ENCODE measurements around the gene PADI4. TPM values are rescaled to one million over a fixed set of nuclear protein-coding genes. Genes with fewer than 3 reads are reported as not detected.
A peak's percentile ranks its signal among the peaks of the same experiment; 100 is the strongest.

PADI4 gene, protein sequence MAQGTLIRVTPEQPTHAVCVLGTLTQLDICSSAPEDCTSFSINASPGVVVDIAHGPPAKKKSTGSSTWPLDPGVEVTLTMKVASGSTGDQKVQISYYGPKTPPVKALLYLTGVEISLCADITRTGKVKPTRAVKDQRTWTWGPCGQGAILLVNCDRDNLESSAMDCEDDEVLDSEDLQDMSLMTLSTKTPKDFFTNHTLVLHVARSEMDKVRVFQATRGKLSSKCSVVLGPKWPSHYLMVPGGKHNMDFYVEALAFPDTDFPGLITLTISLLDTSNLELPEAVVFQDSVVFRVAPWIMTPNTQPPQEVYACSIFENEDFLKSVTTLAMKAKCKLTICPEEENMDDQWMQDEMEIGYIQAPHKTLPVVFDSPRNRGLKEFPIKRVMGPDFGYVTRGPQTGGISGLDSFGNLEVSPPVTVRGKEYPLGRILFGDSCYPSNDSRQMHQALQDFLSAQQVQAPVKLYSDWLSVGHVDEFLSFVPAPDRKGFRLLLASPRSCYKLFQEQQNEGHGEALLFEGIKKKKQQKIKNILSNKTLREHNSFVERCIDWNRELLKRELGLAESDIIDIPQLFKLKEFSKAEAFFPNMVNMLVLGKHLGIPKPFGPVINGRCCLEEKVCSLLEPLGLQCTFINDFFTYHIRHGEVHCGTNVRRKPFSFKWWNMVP
- 3.5 and 6.7 TPM in 2 replicates for total RNA-seq (2014; rRNA removed; shearing (Covaris generic))

DNA sequence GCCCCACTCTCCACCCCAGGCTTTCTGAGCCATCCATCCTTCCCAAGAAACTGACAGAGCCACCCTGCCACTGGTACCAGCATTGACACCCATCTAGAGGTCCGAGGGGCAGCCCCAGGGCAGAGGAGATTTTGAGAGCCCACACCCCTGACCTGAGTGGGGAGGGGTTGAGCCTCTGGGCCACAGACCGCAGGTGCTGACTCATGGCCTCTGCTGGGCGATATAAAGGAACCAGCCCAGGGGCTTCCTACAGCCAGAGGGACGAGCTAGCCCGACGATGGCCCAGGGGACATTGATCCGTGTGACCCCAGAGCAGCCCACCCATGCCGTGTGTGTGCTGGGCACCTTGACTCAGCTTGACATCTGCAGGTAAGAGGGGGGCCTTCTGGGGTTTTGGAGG lies at the start of gene PADI4:
PADI4 (plus strand) TSS at position 252 of the 400 bp plus-strand sequence; CDS start at position 278, 26 bp downstream.
- DNase-seq (ENCODE audit: low read depth) = peak; percentile 39

DNA sequence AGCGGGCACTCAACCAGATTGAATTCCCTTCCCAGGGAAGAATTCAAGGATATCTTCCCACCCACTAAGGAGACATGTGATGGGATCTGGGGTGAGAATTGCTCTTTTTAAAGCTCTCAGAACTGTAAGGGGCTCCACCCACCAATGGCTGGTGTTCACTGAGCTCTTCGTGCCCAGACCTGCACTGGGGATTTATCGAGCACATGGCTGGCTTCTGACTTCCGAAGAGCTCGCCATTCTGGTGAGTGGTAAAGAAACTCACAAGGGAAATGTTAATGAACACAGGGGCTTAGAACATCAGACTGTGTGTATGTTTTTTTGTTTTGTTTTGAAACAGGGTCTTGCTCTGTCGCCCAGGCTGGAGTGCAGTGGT lies 49.3 kb upstream of the PADI4 start:
- no peak for DNase-seq (ENCODE audit: low read depth)

DNA sequence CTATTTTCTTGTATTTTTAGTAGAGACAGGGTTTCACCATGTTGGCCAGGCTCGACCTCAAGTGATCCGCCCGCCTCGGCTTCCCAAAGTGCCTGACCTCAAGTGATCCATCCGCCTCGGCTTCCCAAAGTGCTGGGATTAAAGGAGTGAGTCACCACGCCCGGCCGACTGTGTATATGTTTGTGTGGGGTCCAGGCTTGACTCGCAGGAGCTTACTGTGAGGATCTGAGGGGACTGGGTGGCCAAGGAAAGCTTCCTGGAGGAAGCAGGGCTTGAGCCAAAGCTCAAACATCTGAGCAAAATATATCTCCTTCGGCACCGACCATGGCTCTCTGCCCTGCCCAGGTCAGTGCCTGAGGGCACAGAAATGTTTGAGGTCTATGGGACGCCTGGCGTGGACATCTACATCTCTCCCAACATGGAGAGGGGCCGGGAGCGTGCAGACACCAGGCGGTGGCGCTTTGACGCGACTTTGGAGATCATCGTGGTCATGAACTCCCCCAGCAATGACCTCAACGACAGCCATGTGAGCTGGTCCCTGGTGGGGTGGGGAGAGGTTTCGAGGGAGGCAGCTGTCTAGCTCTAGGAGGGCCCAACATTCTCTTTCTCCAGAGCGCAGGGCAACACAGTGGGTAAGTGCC lies 48.6 kb upstream of the PADI4 start:
- peak; percentile 99 for DNase-seq (ENCODE audit: low read depth)

GRCh38 chr1:17260264-17260663 lies 47.7 kb upstream of the PADI4 start:
- DNase-seq (ENCODE audit: low read depth) = no peak

DNA sequence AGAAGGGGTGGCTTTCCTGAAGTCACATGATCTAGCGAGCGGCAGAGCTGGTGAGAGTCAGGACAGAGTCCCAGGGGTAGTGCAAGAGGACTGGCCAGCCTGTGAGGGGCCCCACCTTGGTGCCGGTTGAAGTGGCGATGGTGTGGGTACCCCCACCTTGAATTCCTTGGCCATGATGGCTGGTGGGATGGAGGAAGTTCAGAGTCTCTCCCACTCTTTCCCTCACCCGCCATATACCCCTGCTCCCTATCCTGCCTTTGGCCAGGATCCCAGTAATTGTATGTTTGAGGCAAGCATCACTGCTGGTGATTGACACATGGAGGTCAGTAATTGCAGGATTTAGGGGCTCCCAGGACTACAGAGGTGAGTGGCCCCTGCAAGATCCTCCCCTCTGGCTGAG lies 47.3 kb upstream of the PADI4 start:
- DNase-seq (ENCODE audit: low read depth) = no peak

DNA sequence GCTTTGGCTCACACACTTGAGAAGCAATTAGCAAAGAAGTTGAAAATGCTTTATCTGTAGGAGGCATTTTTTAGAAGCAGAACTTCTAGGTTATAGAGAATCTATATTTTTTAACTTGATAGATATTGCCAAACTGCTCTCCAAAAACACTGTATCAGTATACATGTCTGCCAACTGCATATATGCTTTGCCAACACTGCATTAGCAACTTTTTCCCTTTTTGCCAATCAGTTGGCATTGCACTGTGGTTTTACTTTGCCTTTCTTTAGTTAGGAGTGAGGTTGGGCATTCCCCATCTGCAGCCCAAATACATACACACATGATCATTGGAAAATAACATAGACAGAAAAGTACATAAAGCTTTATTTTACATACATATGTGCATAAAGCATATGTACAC lies 44.1 kb upstream of the PADI4 start:
- no peak for DNase-seq (ENCODE audit: low read depth)

DNA sequence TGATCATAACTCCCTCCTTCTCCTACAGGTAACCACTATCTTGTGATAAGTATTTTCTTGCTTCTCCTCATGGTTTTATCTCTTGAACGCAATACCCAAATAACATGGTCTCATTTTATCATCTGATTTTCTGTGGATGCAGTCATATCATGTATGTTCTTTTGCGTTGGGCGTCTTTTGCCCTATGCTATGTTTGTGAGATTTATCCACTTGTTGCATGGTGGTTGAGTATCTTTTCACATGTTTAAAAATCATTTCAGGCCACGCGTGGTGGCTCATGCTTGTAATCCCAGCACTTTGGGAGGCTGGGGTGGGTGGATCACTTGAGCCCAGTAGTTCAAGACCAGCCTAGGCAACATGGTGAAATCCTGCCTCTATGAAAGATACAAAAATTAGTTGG lies 43.5 kb upstream of the PADI4 start:
- no peak for DNase-seq (ENCODE audit: low read depth)

- peak; percentile 57 for DNase-seq (ENCODE audit: low read depth)
These were observed 42.8 kb upstream of the PADI4 start for GRCh38 chr1:17265162-17265561.

DNA sequence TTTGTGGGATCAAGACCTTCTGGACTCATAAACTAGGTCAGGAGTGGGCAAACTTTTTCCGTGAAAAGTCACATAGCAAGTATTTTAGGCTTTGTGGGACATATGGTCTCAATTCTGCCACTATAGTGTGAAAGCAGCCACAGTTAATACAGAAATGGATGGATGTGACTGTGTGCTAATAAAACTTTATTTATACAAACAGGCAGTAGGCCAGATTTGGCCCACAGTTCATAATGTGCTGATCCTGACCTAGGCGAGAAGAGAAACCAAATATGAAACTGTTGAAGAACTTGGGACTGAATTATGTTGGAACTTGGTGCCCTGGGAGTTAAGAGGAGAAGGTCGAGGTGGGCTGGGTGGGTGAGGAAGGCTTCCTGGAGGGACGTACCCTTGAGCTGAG lies 42.0 kb upstream of the PADI4 start:
- no peak for DNase-seq (ENCODE audit: low read depth)

- no peak for DNase-seq (ENCODE audit: low read depth)
These were observed 36.9 kb upstream of the PADI4 start for GRCh38 chr1:17270891-17271765.

DNA sequence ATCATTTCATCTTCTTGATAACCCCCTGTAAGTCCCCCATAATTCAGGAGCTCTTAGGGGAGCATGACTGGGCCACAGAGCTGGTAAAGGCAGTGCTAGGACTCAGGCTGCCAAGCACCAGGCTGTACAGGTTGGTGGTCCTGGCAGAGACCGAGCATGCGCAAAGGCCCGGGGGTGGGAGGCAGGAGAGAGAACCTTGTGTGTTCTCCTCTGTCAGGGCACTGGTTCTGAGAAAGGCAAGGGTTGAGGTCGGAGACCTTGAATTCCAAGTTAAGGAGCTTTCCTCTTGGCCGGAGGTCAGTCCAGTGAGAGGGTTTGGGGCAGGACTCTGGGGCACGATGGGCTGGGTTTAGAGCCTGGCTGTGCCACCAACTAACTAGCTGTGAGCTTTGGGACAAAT lies 35.9 kb upstream of the PADI4 start:
- DNase-seq (ENCODE audit: low read depth) = no peak

DNA sequence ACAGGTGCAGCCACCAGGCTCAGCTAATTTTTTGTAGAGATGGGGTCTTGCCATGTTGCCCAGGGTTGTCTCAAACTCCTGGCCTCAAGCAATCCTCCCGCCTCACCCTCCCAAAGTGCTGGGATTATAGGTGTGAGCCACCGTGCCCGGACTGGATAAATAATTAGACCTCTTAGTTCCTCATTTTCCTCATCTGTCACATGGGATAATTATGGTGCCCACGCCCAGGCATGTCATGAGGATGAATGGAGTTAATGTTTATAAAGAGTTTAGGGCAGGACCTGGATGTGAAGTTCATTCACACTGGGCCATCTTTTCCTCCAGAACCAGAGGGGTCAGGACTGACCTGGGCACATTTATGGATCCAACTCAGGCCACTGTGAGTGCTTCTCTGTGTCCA lies 35.4 kb upstream of the PADI4 start:
- DNase-seq (ENCODE audit: low read depth) = no peak

- DNase-seq (ENCODE audit: low read depth) = no peak
These were observed 34.9 kb upstream of the PADI4 start for GRCh38 chr1:17273096-17273495.

- DNase-seq (ENCODE audit: low read depth) = peak; percentile 80
These were observed 33.5 kb upstream of the PADI4 start for GRCh38 chr1:17274186-17275170.

DNA sequence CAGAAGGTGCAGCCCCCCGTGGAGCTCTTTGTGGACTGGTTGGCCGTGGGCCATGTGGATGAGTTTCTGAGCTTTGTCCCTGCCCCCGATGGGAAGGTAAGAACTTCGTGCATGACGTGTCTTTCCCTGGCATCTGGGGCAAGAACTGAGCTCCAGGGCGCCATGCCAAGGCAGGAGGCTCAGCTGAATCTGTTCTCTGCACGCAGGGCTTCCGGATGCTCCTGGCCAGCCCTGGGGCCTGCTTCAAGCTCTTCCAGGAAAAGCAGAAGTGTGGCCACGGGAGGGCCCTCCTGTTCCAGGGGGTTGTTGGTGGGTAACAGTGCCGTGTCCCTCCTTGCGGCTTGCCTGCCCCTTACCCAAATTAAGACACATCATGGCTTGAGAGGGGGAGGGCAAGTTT lies 31.4 kb upstream of the PADI4 start:
- DNase-seq (ENCODE audit: low read depth) = peak; percentile 98

DNA sequence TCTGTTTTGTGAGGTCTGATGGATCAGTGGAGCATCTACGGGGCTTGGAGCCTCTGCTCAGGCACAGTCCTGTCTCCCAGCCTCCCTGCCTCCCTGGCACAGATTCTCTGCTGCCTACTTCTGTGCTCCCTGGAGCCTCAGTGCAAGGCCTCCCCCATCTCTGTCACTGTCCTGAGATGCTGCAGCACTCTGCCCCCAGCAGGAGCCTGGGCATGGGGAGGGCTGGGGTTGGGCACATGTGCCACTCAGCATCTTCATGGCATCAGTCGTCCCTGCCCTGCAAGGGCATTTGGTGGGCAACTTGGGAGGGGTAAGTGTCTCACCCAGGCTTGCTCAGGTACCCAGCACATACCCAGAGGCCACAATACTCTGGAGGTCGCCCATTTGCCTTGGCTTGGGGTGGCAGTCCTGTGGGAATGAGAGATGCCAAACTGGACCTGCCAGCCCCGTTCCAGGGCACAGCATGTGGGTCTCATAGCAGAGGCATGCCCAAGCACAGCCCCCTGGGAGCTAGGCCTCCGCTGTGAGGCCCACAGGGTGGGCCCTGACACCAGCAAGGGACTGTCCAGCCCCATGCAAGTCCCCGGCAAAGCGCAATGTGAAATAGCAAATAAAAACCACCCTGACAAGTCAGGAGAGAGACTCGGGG lies 30.4 kb upstream of the PADI4 start:
- DNase-seq (ENCODE audit: low read depth) = no peak

GRCh38 chr1:17278996-17279830 lies 28.8 kb upstream of the PADI4 start:
- peak; percentile 69 for DNase-seq (ENCODE audit: low read depth)

DNA sequence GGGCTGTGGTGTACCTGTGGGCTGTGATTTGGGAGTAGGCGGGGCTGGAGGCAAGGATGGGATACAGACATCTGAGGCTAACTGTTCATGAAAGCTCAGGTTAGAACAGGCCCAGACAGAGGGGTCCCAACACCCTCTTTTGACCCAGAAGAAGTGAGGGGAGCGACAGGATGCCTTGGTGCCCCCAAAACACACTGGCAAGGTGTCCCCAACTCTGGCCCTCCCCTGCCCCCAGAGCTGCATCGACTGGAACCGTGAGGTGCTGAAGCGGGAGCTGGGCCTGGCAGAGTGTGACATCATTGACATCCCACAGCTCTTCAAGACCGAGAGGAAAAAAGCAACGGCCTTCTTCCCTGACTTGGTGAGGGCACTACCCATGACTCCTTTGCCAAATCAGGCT lies 27.6 kb upstream of the PADI4 start:
- no peak for DNase-seq (ENCODE audit: low read depth)

GRCh38 chr1:17280894-17281293 lies 27.1 kb upstream of the PADI4 start:
- DNase-seq (ENCODE audit: low read depth) = no peak
